DOHH2 (cell line): ENCODE measurements around the gene ABRACL.

Experiments used
- CTCF ChIP-seq: fragments of 200-600 bp; sonication (generic); IDR thresholded peaks from one replicate; pipeline ENCODE4 v1.5.1; 2014; ENCODE audit warnings: antibody characterized with exemption, mild to moderate bottlenecking, low read depth, low read length; ENCODE audit not compliant: poor library complexity, severe bottlenecking
- EZH2phosphoT487 ChIP-seq: fragments of 200-600 bp; sonication (generic); IDR thresholded peaks from 2 replicates; pipeline ENCODE4 v1.6.1; 2017; ENCODE audit warnings: borderline replicate concordance, mild to moderate bottlenecking, antibody characterized with exemption, low read length, moderate library complexity, mixed read lengths

- no peak for TF ChIP-seq CTCF
- no peak for TF ChIP-seq EZH2phosphoT487
Measured at GRCh38 chr6:138997136-138997535, 31.4 kb upstream of the ABRACL start.
